Cerebellar cortex (tissue), 1 donor: Measurements from ENCODE around the gene IL17F.

Experiments
- DNase-seq: peaks from one replicate; pipeline ENCODE4 v3.0.0-alpha.2; 2015; ENCODE audit warnings: low spot score

Gene IL17F

DNA sequence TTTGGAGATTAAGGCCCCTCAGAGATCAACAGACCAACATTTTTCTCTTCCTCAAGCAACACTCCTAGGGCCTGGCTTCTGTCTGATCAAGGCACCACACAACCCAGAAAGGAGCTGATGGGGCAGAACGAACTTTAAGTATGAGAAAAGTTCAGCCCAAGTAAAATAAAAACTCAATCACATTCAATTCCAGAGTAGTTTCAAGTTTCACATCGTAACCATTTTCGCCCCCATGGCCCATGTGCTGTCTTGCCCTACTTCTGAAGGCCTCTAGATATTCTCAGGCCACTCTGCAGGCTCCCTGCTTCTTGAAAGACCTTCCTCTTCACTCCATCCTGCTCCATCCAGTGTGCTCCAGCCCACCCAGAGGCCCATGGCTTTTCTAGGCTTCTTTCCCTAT lies 53.9 kb downstream of the IL17F start:
- no peak for DNase-seq

DNA sequence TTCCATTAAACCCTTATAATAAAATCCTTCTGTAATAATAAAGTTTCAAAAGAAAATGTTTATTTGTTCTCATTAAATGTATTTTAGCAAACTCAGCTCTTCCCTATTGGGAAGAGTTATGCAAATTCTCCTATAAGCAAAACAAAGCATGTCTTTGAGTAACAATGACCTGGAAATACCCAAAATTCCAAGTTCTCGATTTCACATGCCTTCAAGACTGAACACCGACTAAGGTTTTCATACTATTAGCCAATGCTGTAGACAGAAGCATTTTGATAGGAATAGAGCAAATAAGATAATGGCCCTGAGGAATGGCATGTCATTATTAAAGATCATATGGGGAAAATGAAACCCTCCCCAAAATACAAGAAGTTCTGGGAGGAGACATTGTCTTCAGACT lies 54.3 kb downstream of the IL17F start:
- DNase-seq, result no peak

DNA sequence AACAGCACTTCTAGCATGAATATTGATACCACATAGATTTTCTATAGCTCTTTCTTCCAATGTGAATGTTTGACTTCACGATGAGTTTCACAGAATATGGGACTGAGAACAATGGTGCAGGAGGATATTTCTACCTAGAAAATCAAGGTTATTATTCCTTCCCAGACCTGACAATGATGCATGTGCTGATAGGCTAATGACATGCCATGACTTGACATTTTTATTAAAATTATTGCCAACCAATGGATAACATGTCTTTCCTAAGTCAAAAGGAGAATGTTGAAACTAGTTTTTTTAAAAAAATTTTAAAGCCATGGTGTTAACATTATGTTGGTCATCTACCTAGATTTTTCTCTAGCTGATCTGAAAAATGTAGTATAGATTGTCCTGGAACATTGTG lies 57.2 kb downstream of the IL17F start:
- no peak for DNase-seq
